ENCODE results near the gene RGN. TPM values are rescaled to one million over a fixed set of nuclear protein-coding genes. Genes with fewer than 3 reads are reported as not detected.
"Not testable (repeated sequence)": the region's sequence is repeated elsewhere in the genome, so short reads cannot be mapped to it uniquely, and the experiment has no call there.

Gene RGN
- total RNA-seq, 1 donor from 2014 or later: not detected

- Mint-ChIP-seq H3K4me3 (ENCODE audit: unreplicated experiment) (peak overlapping the region; percentile 94), H3K27me3 (ENCODE audit: unreplicated experiment) (no peaks in the 10 kb centered on the region), H3K36me3 (ENCODE audit: unreplicated experiment) (no peaks in the 10 kb centered on the region), H3K4me1 (ENCODE audit: unreplicated experiment) (peaks cover 4% of the 10 kb centered on the region), H3K27ac (ENCODE audit: unreplicated experiment) (peak overlapping the region; percentile 97), H3K9me3 (ENCODE audit: unreplicated experiment) (no peaks in the 10 kb centered on the region)
- peak; percentile 95 for DNase-seq (ENCODE audit: extremely low spot score, unreplicated experiment)
- no peak for TF ChIP-seq CTCF (IDR thresholded peaks at IDR 0.05)
These were observed 51.1 kb downstream of the RGN start for GRCh38 chrX:47129157-47129898.

- Mint-ChIP-seq H3K36me3 (ENCODE audit: unreplicated experiment) (no peaks in the 10 kb centered on the region), H3K4me1 (ENCODE audit: unreplicated experiment) (peaks cover 4% of the 10 kb centered on the region), H3K4me3 (ENCODE audit: unreplicated experiment) (peak overlapping the region; percentile 94), H3K27ac (ENCODE audit: unreplicated experiment) (peak overlapping the region; percentile 60), H3K9me3 (ENCODE audit: unreplicated experiment) (no peaks in the 10 kb centered on the region), H3K27me3 (ENCODE audit: unreplicated experiment) (no peaks in the 10 kb centered on the region)
- TF ChIP-seq CTCF (IDR thresholded peaks at IDR 0.05): no peak
- no peak for DNase-seq (ENCODE audit: extremely low spot score, unreplicated experiment)
These were observed 51.7 kb downstream of the RGN start for GRCh38 chrX:47129899-47130358.

- no peak for TF ChIP-seq CTCF (IDR thresholded peaks at IDR 0.05)
- no peaks in the 10 kb centered on the region for H3K36me3 Mint-ChIP-seq (ENCODE audit: unreplicated experiment)
- peaks cover 2% of the 10 kb centered on the region for H3K4me1 Mint-ChIP-seq (ENCODE audit: unreplicated experiment)
- H3K27me3 Mint-ChIP-seq (ENCODE audit: unreplicated experiment): no peaks in the 10 kb centered on the region
- no peak overlapping the region for H3K27ac Mint-ChIP-seq (ENCODE audit: unreplicated experiment)
- no peak for DNase-seq (ENCODE audit: extremely low spot score, unreplicated experiment)
- no peaks in the 10 kb centered on the region for H3K9me3 Mint-ChIP-seq (ENCODE audit: unreplicated experiment)
- no peak overlapping the region for H3K4me3 Mint-ChIP-seq (ENCODE audit: unreplicated experiment)
These were observed 55.2 kb downstream of the RGN start for GRCh38 chrX:47133493-47133892.

- not testable (repeated sequence) for H3K9me3 Mint-ChIP-seq (ENCODE audit: unreplicated experiment); H3K27ac Mint-ChIP-seq (ENCODE audit: unreplicated experiment); H3K4me1 Mint-ChIP-seq (ENCODE audit: unreplicated experiment); H3K36me3 Mint-ChIP-seq (ENCODE audit: unreplicated experiment); DNase-seq (ENCODE audit: extremely low spot score, unreplicated experiment); H3K4me3 Mint-ChIP-seq (ENCODE audit: unreplicated experiment); H3K27me3 Mint-ChIP-seq (ENCODE audit: unreplicated experiment)
These were observed 57.4 kb downstream of the RGN start for GRCh38 chrX:47135650-47136049.

- DNase-seq (ENCODE audit: extremely low spot score, unreplicated experiment): no peak
- no peak for TF ChIP-seq CTCF (IDR thresholded peaks at IDR 0.05)
- peaks cover 5% of the 10 kb centered on the region for H3K36me3 Mint-ChIP-seq (ENCODE audit: unreplicated experiment)
- no peak overlapping the region for H3K27ac Mint-ChIP-seq (ENCODE audit: unreplicated experiment)
- H3K4me1 Mint-ChIP-seq (ENCODE audit: unreplicated experiment): peaks cover under 1% of the 10 kb centered on the region
- H3K4me3 Mint-ChIP-seq (ENCODE audit: unreplicated experiment): no peak overlapping the region
- H3K9me3 Mint-ChIP-seq (ENCODE audit: unreplicated experiment): peaks cover 4% of the 10 kb centered on the region
- no peaks in the 10 kb centered on the region for H3K27me3 Mint-ChIP-seq (ENCODE audit: unreplicated experiment)
These were observed 59.9 kb downstream of the RGN start for GRCh38 chrX:47138171-47138570.

Other genes starting within 250 kb of the RGN start
- gene RP2, start 241.4 kb upstream of the RGN start, total RNA-seq: 15.0 and 15.7 TPM in 2 replicates
- gene JADE3, start 166.0 kb upstream of the RGN start, total RNA-seq: 11.2 and 14.0 TPM in 2 replicates
- gene NDUFB11, start 66.3 kb downstream of the RGN start, total RNA-seq: 79.8 and 83.6 TPM in 2 replicates
- gene RBM10, start 66.8 kb downstream of the RGN start, total RNA-seq: 36.9 and 37.6 TPM in 2 replicates
- 347 and 350 TPM in 2 replicates for gene UBA1, start 115.4 kb downstream of the RGN start, total RNA-seq
- 174 and 177 TPM in 2 replicates for gene CDK16, start 140.2 kb downstream of the RGN start, total RNA-seq
- gene USP11, start 154.6 kb downstream of the RGN start, total RNA-seq: 194 and 203 TPM in 2 replicates